Endothelial cell of umbilical vein (primary cell): ENCODE results near the gene COL4A2. TPM values are rescaled to one million over a fixed set of nuclear protein-coding genes. Genes with fewer than 3 reads are reported as not detected.

Experiments
- BruUV-seq: library from RNA; stranded (reverse); fragments of 400-500 nt; replicated peaks from 2 replicates; lab custom pipeline; 2021; lab: Mats Ljungman, UMichigan
- CTCF ChIA-PET: fragments of 300-600, 350-600 bp; sonication (Branson Sonifier 250); formaldehyde crosslinking; loops from one replicate; lab custom pipeline; 2021; ENCODE audit warnings: antibody characterized with exemption, inconsistent platforms; lab: Charles Lee
- POLR2A ChIA-PET: fragments of 300-600, 350-600 bp; sonication (Branson Sonifier 250); formaldehyde crosslinking; loops from one replicate; lab custom pipeline; 2021; ENCODE audit warnings: antibody characterized with exemption, inconsistent platforms; lab: Charles Lee
- DNase-seq: peaks from one replicate; pipeline ENCODE4 v3.0.0-alpha.2; 2011; ENCODE audit warnings: low read depth, low spot score
- FAIRE-seq: peaks from 2 replicates; lab custom pipeline; 2011; peaks lifted over from hg19 to GRCh38; lab: Jason Lieb, UNC
- H2AFZ ChIP-seq: 2 replicates; pipeline ENCODE4 v1.6.0; 2012; ENCODE audit warnings: low read depth, low read length, control low read depth, inconsistent platforms
- H3K27ac ChIP-seq: 2 replicates; pipeline ENCODE4 v1.5.1; 2011; ENCODE audit warnings: low read depth, mild to moderate bottlenecking, control low read depth, low read length, moderate library complexity; ENCODE audit not compliant: insufficient read depth
- H3K27me3 ChIP-seq, 2 experiments: 2 replicates each; pipeline versions ENCODE4 v1.6.0 to v1.6.1; 2011; ENCODE audit warnings: low read length in 2 of 2, mixed read lengths in 1 of 2; ENCODE audit not compliant: control insufficient read depth in 2 of 2, insufficient read depth in 2 of 2
- H3K36me3 ChIP-seq, 2 experiments: 2 replicates in 1 of 2; 3 replicates in 1 of 2; pipeline ENCODE4 v1.5.1; 2011; ENCODE audit warnings: low read length in 2 of 2, mild to moderate bottlenecking in 1 of 2, moderate library complexity in 1 of 2; ENCODE audit not compliant: control insufficient read depth in 2 of 2, insufficient read depth in 2 of 2; ENCODE audit errors: extremely low read depth in 1 of 2
- H3K4me1 ChIP-seq: 3 replicates; pipeline ENCODE4 v1.5.1; 2011; ENCODE audit warnings: mild to moderate bottlenecking, low read length; ENCODE audit not compliant: control insufficient read depth, insufficient read depth; ENCODE audit errors: extremely low read depth
- H3K4me2 ChIP-seq: 2 replicates; pipeline ENCODE4 v1.6.1; 2011; ENCODE audit warnings: low read length, control low read depth, mixed read lengths; ENCODE audit not compliant: insufficient read depth
- H3K4me3 ChIP-seq, 3 experiments: fragments of 200-600 bp in 1 of 3; sonication (generic), shearing (Covaris generic) in 1 of 3; replicated peaks in 1 of 3; 2 replicates each; pipeline ENCODE4 v1.5.1; 2011 to 2016; ENCODE audit warnings: control low read depth in 3 of 3, low read length in 3 of 3, mild to moderate bottlenecking in 2 of 3, inconsistent platforms in 1 of 3, low read depth in 1 of 3, moderate library complexity in 1 of 3; ENCODE audit not compliant: insufficient read depth in 1 of 3
- H3K79me2 ChIP-seq: 2 replicates; pipeline ENCODE4 v1.6.0; 2012; ENCODE audit warnings: low read length, inconsistent platforms; ENCODE audit not compliant: control insufficient read depth, insufficient read depth
- H3K9ac ChIP-seq: replicated peaks from 2 replicates; pipeline ENCODE3; 2011; ENCODE audit warnings: low read length, control low read depth; ENCODE audit not compliant: insufficient read depth; ENCODE audit errors: extremely low read depth
- H3K9me1 ChIP-seq: replicated peaks from 3 replicates; pipeline ENCODE4 v1.6.0; 2011; ENCODE audit warnings: mild to moderate bottlenecking, low read length; ENCODE audit not compliant: control insufficient read depth, insufficient read depth; ENCODE audit errors: extremely low read depth
- H3K9me3 ChIP-seq: replicated peaks from 2 replicates; pipeline ENCODE4 v1.5.1; 2012; ENCODE audit warnings: low read length, inconsistent platforms; ENCODE audit not compliant: control insufficient read depth, insufficient read depth
- H4K20me1 ChIP-seq: replicated peaks from 2 replicates; pipeline ENCODE3; 2011; ENCODE audit warnings: mild to moderate bottlenecking, low read length; ENCODE audit not compliant: control insufficient read depth, insufficient read depth; ENCODE audit errors: extremely low read depth
- EZH2 ChIP-seq: IDR thresholded peaks from 2 replicates; pipeline ENCODE4 v1.6.1; 2012; ENCODE audit warnings: borderline replicate concordance, low read depth, mild to moderate bottlenecking, moderate library complexity, low read length, inconsistent platforms; ENCODE audit not compliant: severe bottlenecking
- FOS ChIP-seq: IDR thresholded peaks from 2 replicates; pipeline ENCODE4 v1.6.1; 2011; ENCODE audit warnings: mild to moderate bottlenecking, low read length, moderate library complexity, borderline replicate concordance; ENCODE audit not compliant: insufficient read depth
- GATA2 ChIP-seq: IDR thresholded peaks from 2 replicates; pipeline ENCODE4 v1.7.0; 2011; ENCODE audit warnings: low read depth, mild to moderate bottlenecking, moderate library complexity, mixed read lengths, low read length; ENCODE audit not compliant: insufficient read length, insufficient read depth
- JUN ChIP-seq: IDR thresholded peaks from 2 replicates; pipeline ENCODE4 v1.6.1; 2011; ENCODE audit warnings: borderline replicate concordance, low read depth; ENCODE audit not compliant: insufficient read length, insufficient read depth
- MYC ChIP-seq: IDR thresholded peaks from one replicate; pipeline ENCODE4 v1.6.1; 2011; ENCODE audit warnings: mild to moderate bottlenecking, low read depth, low read length
- POLR2A ChIP-seq: IDR thresholded peaks from 2 replicates; pipeline ENCODE4 v1.6.1; 2012; ENCODE audit warnings: low read depth, mild to moderate bottlenecking, control low read depth, low read length
- POLR2AphosphoS5 ChIP-seq: IDR thresholded peaks from 2 replicates; pipeline ENCODE4 v1.6.1; 2012; ENCODE audit warnings: low read depth, mild to moderate bottlenecking, control low read depth, low read length, moderate library complexity; ENCODE audit not compliant: insufficient read depth
- dilution Hi-C: fragments of 300-500 bp; cut with MboI; formaldehyde crosslinking; loops from one replicate; pipeline ENCODE4 v1.15.0; 2019; ENCODE audit warnings: low sequenced_read_pairs; ENCODE audit not compliant: extremely low pct_ligation_motif_present
- intact Hi-C: fragments of 100-400 bp; cut with micrococcal nuclease; formaldehyde crosslinking; loops from one replicate; pipeline ENCODE4 v1.10.0; 2022
- polyA plus RNA-seq, 4 experiments: library from polyadenylated mRNA; depleted of rRNA in 3 of 4; stranded (reverse) in 3 of 4; unstranded in 1 of 4; fragments of >200 nt; gene quantifications; 2 replicates each; pipeline versions ENCODE4 v1.2.1 to v1.2.3, GENCODE V29; 2011 to 2012; ENCODE audit warnings: missing spikeins in 1 of 4
- total RNA-seq: library from RNA; stranded (reverse); gene quantifications from 2 replicates; pipeline ENCODE4 v1.2.3, GENCODE V29; 2021
- TF ChIP-seq, protein P1 (sequence below), 2 donors: IDR thresholded peaks; 1 replicate in 1 of 2; 2 replicates in 1 of 2; pipeline ENCODE4 v1.5.1; 2011; ENCODE audit warnings: low read length in 2 of 2, mild to moderate bottlenecking in 2 of 2, moderate library complexity in 2 of 2, control low read depth in 1 of 2, inconsistent platforms in 1 of 2, low read depth in 1 of 2; ENCODE audit not compliant: insufficient read depth in 1 of 2; ENCODE audit errors: extremely low read depth in 1 of 2
- TF ChIP-seq, protein P2 (sequence below): IDR thresholded peaks from 2 replicates; pipeline ENCODE4 v1.6.1; 2011; ENCODE audit not compliant: insufficient read depth, insufficient read length

The COL4A2 gene
- total and polyA plus RNA-seq, 2 donors (not counting 3 experiments of a cell fraction or from before 2014, with no cell fraction given), result 792 to 940 TPM

DNA sequence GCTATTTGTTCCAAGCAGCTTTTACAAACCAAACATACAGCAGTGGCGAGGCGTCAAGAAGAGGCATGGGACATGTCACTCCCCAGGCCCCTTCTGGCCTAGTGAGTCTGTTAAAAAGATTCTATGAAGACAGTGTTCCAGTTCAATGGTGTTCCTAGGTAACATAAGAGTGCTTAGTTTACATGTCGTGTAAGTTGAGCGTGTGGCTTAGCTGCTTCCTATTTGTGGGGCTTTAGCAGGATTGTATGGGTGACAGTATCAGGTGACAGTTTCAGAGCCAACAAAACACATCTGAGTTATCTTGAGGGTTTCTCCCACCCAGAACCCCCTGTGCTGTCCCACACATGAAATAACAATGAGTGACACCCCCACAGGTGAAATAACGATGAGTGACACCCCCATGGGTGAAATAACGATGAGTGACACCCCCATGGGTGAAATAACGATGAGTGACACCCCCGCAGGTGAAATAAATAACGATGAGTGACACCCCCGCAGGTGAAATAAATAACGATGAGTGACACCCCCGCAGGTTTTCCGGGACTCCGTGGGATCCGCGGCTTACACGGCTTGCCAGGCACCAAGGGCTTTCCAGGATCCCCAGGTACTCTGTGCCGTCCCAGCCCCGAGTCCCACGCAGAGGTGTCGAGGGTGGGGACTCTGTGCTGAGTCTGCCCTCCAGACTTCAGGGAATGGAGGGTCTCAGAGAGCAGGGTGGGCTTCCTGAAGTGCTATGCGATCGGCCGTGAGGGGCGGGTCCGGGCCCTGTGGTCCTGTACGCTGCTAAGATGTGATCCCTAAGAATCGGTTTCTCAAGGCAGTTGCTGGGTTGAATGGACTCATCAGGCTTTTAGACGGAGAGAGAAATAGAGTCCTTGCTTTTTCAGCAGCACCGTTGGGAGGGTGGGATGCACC is 185.9 kb downstream of the COL4A2 start:
- H3K79me2 ChIP-seq, result no peaks in the 10 kb centered on the region
- intact Hi-C loops, result no loop called here
- no peaks in the 10 kb centered on the region for H3K4me1 ChIP-seq
- no peak overlapping the region for H3K4me2 ChIP-seq
- dilution Hi-C loops, result no loop called here
- H2AFZ ChIP-seq, result no peak overlapping the region
- no peaks in the 10 kb centered on the region for H3K27me3 ChIP-seq
- peaks cover 31 to 53% of the 10 kb centered on the region in 2 experiments for H3K36me3 ChIP-seq
- H3K9me3 ChIP-seq, result no peaks in the 10 kb centered on the region
- no peak for FAIRE-seq
- TF ChIP-seq, protein P1, sequence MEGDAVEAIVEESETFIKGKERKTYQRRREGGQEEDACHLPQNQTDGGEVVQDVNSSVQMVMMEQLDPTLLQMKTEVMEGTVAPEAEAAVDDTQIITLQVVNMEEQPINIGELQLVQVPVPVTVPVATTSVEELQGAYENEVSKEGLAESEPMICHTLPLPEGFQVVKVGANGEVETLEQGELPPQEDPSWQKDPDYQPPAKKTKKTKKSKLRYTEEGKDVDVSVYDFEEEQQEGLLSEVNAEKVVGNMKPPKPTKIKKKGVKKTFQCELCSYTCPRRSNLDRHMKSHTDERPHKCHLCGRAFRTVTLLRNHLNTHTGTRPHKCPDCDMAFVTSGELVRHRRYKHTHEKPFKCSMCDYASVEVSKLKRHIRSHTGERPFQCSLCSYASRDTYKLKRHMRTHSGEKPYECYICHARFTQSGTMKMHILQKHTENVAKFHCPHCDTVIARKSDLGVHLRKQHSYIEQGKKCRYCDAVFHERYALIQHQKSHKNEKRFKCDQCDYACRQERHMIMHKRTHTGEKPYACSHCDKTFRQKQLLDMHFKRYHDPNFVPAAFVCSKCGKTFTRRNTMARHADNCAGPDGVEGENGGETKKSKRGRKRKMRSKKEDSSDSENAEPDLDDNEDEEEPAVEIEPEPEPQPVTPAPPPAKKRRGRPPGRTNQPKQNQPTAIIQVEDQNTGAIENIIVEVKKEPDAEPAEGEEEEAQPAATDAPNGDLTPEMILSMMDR (IDR thresholded peaks at IDR 0.05; ENCODE audit: extremely low read depth in 1 of 2, insufficient read depth in 1 of 2, low read depth in 1 of 2, low read length in 2 of 2), result no peak
- TF ChIP-seq POLR2AphosphoS5 (no peak), FOS (no peak), JUN (no peak), MYC (no peak), GATA2 (no peak), POLR2A (no peak), EZH2 (no peak)
- TF ChIP-seq, protein P2, sequence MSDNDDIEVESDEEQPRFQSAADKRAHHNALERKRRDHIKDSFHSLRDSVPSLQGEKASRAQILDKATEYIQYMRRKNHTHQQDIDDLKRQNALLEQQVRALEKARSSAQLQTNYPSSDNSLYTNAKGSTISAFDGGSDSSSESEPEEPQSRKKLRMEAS, result no peak
- H4K20me1 ChIP-seq, result no peaks in the 10 kb centered on the region
- no peak overlapping the region for H3K9ac ChIP-seq
- POLR2A ChIA-PET, result no interaction called here
- no peak overlapping the region for H3K27ac ChIP-seq
- H3K4me3 ChIP-seq, result no peak overlapping the region
- no peaks in the 10 kb centered on the region for H3K9me1 ChIP-seq
- no peak for DNase-seq
- CTCF ChIA-PET, result no interaction called here
- no TSS peak for BruUV-seq
